Pulmonary artery endothelial cell (primary cell): ENCODE data around the gene TMEM132C. TPM values are rescaled to one million over a fixed set of nuclear protein-coding genes. Genes with fewer than 3 reads are reported as not detected.

Experiments
- DNase-seq: peaks from one replicate; pipeline ENCODE4 v3.0.0-alpha.2; 2011; ENCODE audit warnings: low read depth, low spot score
- total RNA-seq: library from RNA; depleted of rRNA; stranded (reverse); fragments of >200 nt; gene quantifications from 2 replicates; pipeline ENCODE4 v1.2.3, GENCODE V29; 2014

The TMEM132C gene
- total RNA-seq, 1 donor from 2014 or later, result 0.26 TPM

DNA sequence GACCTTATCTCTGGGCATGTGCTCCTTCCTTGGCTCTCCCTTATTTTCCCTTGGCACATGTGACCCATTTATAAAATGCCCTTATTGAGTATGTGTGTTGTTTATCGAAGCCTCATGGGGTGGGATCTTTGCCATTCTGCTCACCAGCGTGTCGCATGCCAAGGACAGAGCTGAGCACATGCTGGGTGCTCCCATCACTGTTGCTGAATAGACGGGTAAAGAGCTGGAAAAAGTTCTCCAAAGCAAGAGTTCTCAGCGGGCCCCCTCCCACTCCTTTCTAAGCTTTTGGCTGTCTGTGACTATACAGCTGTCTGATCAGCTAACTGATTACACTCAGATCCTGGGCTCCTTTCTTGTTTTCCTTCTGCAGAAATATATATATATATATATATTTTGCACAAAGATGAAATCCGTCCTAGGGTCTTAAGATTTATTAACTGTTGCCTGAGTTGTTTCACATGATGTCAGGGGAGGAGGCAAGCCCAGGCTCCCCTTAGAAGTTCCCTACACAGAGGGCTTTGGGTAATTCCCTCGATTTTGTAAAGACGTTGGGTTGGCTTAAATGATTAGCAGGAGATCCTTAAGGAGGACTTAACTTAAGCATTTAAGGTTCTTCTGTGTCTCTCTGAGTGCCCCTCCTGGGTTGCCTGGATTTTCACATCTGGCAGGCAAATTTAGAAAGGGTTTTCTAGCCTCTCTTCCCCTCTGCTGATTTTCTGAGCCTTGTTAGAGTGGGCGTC is 71.6 kb downstream of the TMEM132C start:
- no peak for DNase-seq

- no peak for DNase-seq
Observed at GRCh38 chr12:128339126-128339520, 72.2 kb downstream of the TMEM132C start.

- no peak for DNase-seq
Observed at GRCh38 chr12:128339631-128340030, 72.7 kb downstream of the TMEM132C start.

DNA sequence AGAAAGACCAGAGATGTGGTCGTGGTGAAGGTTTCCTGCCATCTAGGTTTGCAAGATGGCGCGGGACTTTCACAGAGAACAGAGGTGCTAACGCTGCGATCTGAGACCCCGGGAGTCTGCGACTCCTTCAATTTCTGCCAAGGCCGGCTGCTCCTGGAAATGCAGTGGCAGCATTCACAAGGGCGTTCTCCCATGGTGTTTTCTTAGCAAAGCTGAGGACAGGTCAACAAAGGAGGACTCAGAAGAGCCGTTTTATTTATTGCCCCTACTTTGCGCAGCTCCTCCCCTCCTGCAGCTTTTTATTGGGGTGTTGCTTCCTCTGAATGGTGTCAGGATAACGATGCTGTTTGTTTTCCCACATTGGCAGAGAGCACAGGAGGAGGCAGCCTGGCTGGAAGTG is 86.3 kb downstream of the TMEM132C start:
- DNase-seq, result no peak

- no peak for DNase-seq
Observed at GRCh38 chr12:128356547-128356946, 89.6 kb downstream of the TMEM132C start.

GRCh38 chr12:128361400-128361995 is 94.5 kb downstream of the TMEM132C start:
- no peak for DNase-seq

DNA sequence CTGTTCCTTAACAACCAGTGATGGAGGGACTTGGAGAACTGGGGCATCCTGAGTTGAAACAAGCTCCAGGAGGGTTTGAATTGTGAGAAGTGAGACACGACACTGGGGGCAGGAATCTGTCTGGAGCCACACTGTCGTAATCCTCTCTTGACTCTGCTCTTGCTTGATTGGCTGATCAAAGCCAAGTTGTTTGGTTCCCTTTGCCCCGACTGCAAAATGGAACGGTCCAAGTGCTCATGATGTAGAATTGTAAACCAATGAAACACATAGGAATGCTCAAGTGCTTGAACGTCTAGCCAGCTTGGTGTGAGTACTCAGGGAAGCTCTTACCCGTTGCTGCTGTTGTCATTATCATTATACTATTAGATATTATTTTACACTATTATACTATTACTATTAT is 98.1 kb downstream of the TMEM132C start:
- DNase-seq, result no peak

DNA sequence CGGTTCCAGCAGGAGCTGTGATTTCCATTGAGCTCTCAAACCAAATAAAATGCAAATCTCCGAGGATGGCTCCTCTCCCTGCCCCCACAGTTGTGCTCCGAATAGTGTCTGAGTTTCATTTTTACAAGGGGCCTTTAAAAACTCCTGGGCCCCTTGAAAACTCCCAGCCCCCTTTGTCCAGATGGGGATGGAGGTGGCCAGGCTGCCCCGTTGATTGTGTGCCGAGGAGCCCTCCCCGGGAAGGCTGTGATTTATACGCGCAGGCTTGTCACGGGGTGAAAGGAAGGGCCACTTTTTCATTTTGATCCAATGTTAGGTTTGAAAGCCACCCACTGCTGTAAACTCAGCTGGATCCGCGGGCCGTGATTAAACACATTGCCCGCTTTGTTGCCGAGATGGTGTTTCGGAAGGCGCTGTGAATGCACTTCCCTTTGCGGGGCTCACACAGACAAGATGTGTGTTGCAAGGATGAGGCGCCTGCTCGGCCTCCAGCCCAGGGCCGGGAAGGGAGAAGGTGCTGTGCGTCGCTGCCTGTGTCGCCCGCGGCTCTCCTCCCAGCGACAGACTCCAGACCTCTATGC is 98.8 kb downstream of the TMEM132C start:
- no peak for DNase-seq

GRCh38 chr12:128367961-128368360 is 101.0 kb downstream of the TMEM132C start:
- DNase-seq, result no peak

DNA sequence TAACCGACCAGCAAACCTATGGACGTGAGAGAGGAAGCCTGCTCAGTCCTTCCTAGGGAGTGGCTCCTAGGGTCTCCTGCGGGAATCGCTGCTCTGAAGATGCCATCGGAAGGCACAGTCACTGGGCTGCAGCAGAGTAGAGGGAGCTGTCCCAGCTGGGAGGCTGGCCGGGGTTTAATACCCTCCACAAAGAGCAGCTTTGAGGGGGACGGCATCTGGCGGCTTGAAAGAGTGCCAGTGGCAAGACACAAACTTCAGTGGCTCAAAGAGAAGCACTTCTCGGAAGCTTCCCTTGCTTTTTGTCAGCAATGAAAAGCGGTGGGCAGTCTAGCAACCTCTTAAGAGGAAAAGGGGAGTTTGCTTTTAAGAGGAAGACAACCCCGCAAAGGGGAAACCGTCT is 114.6 kb downstream of the TMEM132C start:
- no peak for DNase-seq

DNA sequence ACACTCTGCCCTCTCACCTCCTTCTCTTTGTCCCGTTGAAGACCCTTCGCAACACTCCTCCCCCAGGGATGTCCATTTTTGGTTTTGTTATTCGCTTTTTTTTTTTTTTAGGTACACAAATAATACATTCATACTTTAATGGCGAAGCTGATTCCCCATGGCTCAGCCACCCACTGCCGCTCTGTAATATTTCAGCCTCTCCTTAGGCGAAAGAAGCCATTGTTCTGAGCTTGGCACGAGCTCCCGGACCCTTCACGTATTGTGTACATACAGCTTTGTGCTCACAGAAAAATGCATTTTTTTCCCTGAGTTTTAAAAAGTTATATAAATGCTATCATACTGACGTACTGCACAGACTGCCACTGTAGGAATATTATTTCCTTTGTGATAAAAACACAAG is 115.0 kb downstream of the TMEM132C start:
- no peak for DNase-seq

DNA sequence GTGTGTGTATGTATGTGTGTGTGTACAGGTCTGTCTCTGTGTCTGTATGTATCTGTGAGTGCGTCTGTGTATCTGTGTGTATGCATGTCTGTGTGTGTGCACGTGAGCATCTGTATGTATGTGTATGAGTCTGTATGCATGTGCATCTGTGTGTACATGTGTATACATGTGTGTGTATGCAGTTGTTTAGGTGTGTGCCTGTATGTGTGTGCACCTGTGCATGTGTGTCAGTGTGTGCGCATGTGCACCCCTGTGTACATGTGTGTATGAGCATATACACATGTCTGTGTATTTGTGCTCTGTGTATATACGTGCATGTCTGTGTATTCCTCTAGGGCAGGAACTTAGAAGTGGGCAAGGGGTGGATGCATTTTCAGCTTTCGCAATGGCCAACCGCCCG is 116.0 kb downstream of the TMEM132C start:
- no peak for DNase-seq

- no peak for DNase-seq
Observed at GRCh38 chr12:128383357-128383937, 116.5 kb downstream of the TMEM132C start.

DNA sequence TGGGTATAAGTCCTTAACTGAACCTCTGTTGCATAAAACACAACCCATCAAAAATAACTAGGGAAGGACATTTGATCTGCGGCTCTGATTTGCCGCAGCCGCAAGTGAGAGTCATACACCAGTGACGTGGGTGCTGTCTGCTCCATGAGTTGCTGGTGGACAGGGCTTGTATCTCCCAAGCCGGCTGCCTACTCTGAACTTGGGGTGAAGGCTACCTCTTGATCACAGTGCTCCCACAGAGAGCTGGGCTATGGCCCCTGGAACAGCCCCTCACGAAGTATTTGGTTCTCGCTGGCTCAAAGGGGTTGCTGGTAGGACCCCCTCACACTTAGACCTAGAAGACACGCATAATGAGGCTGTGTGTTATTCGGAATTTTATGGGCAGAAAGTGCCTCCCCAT is 118.8 kb downstream of the TMEM132C start:
- DNase-seq, result no peak

DNA sequence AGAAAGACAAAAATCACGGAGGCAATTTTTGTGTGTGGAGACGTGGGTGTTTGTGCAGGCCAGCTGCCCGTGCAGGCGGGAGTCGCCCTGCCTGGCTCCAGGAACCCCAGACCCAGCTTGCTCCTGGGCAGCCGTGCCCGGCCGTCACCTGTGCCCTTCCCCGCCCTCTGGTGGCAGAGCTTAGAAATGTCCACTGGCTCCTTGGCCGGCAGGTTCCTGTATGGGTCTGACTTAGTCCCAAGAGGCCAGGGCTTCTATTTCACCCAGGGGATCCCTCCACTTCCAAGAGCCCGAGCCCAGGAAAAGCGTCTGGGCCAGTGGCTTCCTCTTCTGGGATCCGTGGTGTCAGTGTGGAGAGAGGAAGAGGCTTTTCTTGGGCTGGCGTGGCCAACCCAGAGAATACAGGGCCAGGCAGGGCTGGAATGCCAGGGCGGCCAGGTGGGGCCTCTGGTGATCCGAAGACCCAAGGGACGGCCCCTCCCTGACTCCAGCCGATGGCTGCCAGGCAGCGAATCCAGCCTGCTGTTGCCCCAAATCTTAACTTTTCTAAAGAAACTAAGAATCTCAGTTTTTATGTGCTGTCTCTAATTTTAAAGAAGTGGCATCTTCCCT is 120.9 kb downstream of the TMEM132C start:
- DNase-seq, result no peak

GRCh38 chr12:128388461-128389000 is 121.6 kb downstream of the TMEM132C start:
- DNase-seq, result no peak

DNA sequence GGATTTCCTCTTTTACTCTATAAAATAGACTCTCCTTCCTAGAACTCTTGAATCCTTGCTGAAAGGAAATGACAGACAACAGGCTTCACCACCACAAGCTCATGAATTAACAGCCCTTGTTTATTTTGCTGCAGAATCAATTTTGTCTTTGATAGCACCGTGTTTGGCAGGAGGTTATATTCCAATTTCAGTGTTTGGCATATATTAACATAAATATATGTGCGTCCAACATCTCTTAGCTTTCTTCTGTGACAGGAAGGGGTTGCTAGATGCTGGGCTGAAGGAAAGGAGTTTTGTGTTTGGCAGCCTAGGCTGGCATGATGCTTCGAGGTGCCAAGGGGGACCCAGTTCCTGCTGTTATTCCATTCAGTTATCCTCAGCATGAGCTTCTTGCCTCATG is 126.4 kb downstream of the TMEM132C start:
- DNase-seq, result no peak

DNA sequence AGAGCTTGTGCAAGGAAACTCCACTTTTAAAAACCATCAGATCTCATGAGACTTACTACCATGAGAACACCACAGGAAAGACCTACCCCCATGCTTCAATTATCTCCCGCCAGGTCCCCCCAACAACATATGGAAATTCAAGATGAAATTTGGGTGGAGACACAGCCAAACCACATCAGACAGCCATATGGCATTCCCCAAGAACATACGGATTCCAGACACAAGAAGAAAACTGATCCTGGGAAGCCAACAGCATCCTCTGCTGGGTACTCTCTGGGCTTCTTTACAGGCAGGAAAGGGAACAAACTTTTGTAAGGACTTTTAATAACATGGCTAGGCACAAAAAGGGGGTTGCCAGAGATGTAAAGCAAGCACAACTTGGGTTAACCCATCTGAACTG is 127.2 kb downstream of the TMEM132C start:
- DNase-seq, result no peak

DNA sequence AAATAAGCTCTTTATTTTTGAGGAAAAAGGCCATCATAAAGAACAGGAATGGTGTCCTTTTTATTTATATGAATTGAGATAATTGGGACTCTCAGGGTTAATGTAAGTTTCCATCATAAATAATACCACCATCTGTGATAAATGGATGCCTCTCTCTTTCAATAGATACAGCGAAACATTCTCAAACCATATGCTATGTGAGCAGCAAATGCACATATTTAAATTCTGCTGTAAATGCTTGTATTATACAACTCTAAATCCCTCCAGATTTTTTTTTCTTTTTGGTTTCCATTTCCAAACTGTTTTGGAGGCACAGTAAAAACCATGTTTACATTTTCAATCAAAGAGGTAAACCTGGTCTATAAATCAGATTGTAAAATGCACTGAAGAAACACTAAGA is 132.3 kb downstream of the TMEM132C start:
- no peak for DNase-seq

DNA sequence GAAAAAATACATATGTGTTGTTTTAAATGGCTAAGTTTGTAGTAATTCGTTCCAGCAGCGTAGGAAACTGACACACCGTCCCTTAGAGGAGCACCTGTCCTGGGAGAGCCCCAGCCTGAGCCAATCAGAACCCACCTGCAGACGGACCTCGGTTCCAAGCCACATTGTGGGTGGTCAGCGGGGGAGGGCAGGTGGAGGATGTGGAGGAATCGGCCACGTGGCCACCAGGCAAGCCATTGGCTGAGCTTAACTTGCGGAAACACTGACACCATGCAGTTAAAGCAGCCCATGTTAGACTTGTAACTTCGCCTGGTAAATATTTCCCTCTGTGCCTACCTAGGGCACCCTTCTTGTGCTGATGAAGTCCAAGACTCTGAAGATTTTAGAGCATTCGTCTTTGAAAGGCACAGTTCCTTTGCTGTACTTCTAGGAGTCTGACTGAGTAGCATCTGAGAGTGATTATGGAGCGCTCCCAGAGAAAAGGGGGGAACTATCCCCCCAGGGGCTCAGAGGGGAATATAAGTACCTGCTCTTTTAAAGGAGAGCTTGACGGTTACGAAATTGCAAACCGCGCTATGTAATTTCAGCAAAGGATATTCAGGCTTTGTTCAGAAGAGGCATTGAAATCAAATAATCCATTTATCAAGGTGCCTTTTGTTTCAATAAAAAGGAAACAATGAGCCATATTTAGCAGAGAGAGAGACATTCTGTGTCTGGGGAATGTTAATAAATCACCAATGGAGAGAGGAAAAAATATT is 135.7 kb downstream of the TMEM132C start:
- no peak for DNase-seq

DNA sequence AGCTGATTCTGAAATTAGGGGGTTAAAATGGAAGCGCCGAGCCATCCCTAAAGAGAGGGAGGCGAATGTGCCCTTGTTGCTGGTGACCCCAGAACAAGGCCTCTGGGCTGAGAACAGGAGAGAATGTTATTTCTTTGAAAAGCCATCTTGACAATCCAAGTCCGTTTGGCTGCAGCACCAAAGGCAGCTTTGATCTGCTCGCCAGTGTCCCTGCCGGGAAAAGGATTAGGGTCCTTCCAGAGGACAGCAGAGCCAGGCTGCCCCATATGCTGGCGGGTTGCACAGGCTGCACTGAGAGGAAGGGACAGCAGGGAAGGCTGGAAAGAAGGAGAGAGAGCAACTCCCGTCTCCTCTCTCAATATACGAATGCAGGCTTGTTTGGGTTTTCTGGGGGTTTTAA is 141.7 kb downstream of the TMEM132C start:
- DNase-seq, result no peak
